Muscle layer of colon (tissue), 2 donors: ENCODE results near the gene PTGIS.

ENCODE experiments used
- H3K27ac ChIP-seq: one replicate; pipeline ENCODE4 v1.7.0; 2013; ENCODE audit warnings: low read depth, mild to moderate bottlenecking, low read length, moderate library complexity
- H3K27me3 ChIP-seq, 2 donors: one replicate each; pipeline ENCODE4 v1.7.0; 2013; ENCODE audit warnings: low read length in 2 of 2, mild to moderate bottlenecking in 2 of 2; ENCODE audit not compliant: insufficient read depth in 2 of 2, control insufficient read depth in 1 of 2
- H3K36me3 ChIP-seq: one replicate; pipeline ENCODE4 v1.7.0; 2013; ENCODE audit warnings: mild to moderate bottlenecking, low read length; ENCODE audit not compliant: insufficient read depth
- H3K4me1 ChIP-seq: one replicate; pipeline ENCODE4 v1.7.0; 2013; ENCODE audit warnings: mild to moderate bottlenecking, low read length; ENCODE audit not compliant: insufficient read depth
- H3K4me3 ChIP-seq, 2 donors: one replicate each; pipeline ENCODE4 v1.7.0; 2013; ENCODE audit warnings: low read length in 2 of 2, low read depth in 1 of 2, mild to moderate bottlenecking in 1 of 2, moderate library complexity in 1 of 2
- H3K9ac ChIP-seq: one replicate; pipeline ENCODE4 v1.7.0; 2013; ENCODE audit warnings: low read length
- H3K9me3 ChIP-seq: one replicate; pipeline ENCODE4 v1.7.0; 2013; ENCODE audit warnings: mild to moderate bottlenecking, low read length
- donor health status: abdominal sarcoma.
- donor health status: Adenocarcinoma of cecum.

Gene PTGIS

DNA sequence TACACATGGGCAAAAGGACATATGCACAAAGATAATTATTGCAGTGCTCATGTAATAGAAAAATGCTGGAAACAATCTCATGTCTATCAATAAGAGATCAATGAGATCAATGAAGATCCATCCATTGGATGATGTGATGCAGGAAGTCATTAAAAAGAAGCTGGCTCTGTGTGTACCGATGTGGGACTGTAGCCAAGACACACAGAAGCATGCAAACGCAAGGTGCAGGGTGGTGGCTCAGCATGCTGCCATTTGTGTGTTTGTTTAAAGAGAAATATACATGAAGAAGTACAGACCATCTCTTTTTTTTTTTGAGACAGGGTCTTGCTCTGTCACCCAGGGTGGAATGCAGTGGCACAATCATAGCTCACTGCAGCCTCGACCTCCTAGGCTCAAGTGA is 52.4 kb downstream of the PTGIS start:
- H3K9me3 ChIP-seq, result no peaks in the 10 kb centered on the region
- no peak overlapping the region for H3K9ac ChIP-seq
- H3K36me3 ChIP-seq, result no peaks in the 10 kb centered on the region
- H3K4me1 ChIP-seq, result peaks cover 6% of the 10 kb centered on the region
- H3K27me3 ChIP-seq, result no peaks in the 10 kb centered on the region
- H3K27ac ChIP-seq, result no peak overlapping the region
- H3K4me3 ChIP-seq, result no peak overlapping the region

DNA sequence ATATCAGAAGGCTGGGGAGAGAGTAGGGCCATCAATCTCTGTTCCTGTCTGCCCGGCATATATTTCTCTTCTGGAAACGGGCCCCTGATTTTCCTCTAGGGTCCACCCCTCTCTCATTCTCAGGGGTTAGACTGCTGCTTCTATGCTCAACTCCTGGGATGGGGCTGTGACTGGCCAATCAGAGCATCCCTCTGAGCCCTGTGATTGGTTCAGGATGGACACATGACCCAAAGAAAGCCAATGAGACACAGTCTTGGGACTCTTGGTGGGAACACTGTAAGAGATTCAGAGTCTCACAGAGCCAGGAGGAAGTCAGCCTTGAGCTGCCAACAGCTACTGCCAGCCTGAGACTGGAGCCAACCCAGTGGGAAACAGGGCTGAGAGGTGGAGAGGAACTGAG is 54.4 kb downstream of the PTGIS start:
- no peaks in the 10 kb centered on the region for H3K27me3 ChIP-seq
- H3K9ac ChIP-seq, result no peak overlapping the region
- H3K9me3 ChIP-seq, result no peaks in the 10 kb centered on the region
- peaks cover 15% of the 10 kb centered on the region for H3K4me1 ChIP-seq
- no peaks in the 10 kb centered on the region for H3K36me3 ChIP-seq
- no peak overlapping the region for H3K27ac ChIP-seq
- H3K4me3 ChIP-seq, result no peak overlapping the region

DNA sequence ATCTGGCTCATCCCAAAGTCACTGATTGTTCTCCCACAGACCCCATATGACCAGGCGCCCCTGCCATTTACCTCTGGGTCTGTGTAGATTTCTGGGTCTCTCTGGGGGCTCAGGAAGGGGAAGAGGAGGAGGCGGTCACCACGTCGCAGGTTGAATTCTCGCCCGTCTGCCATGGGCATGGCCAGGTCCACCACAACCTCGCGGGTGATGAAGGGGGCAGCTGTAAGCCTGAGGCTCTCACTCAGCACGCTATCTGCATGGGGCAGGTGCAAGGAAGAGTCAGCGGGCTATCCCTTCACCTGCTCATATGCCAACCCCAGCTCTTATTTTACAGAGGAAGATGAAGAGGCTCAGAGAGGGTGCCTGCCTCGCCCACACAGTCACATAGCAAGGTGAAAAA is 54.9 kb downstream of the PTGIS start:
- peaks cover 20% of the 10 kb centered on the region for H3K4me1 ChIP-seq
- no peak overlapping the region for H3K27ac ChIP-seq
- no peaks in the 10 kb centered on the region for H3K36me3 ChIP-seq
- no peaks in the 10 kb centered on the region for H3K27me3 ChIP-seq
- no peak overlapping the region for H3K9ac ChIP-seq
- H3K4me3 ChIP-seq, result no peak overlapping the region
- H3K9me3 ChIP-seq, result no peaks in the 10 kb centered on the region

DNA sequence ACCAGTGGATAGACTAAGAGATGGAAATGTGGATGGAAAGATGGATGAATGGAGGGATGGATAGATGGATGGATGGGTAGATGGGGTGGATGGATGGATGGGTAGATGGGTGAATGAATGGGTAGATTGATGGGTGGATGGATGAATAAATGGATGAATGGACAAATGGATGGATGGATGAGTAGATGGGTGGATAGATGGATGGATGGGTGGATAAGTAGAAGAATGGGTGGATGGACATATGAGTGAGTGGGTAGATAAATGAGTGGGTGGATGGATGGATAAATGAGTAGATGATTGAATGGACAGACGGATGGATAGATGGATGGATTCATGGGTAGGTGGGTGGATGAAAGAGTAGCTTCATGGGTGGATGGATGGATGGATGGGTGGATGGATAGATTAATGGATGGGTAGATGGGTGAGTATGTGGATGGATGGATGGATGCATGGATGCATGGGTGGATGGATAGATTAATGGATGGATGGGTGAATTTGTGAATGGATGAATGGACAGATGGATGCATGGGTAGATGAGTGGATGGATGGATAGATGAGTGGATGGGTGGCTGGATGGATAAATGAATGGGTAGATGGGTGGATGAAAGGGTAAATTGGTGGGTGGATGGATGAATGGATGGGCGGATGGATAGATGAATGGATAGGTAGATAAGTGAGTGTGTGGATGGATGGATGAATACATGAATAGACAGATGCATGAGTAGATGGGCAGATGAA is 56.0 kb downstream of the PTGIS start:
- Histone ChIP-seq H3K27me3 (no peaks in the 10 kb centered on the region), H3K27ac (no peak overlapping the region), H3K4me1 (peaks cover 23% of the 10 kb centered on the region), H3K9me3 (no peaks in the 10 kb centered on the region), H3K36me3 (no peaks in the 10 kb centered on the region), H3K9ac (no peak overlapping the region), H3K4me3 (no peak overlapping the region)

DNA sequence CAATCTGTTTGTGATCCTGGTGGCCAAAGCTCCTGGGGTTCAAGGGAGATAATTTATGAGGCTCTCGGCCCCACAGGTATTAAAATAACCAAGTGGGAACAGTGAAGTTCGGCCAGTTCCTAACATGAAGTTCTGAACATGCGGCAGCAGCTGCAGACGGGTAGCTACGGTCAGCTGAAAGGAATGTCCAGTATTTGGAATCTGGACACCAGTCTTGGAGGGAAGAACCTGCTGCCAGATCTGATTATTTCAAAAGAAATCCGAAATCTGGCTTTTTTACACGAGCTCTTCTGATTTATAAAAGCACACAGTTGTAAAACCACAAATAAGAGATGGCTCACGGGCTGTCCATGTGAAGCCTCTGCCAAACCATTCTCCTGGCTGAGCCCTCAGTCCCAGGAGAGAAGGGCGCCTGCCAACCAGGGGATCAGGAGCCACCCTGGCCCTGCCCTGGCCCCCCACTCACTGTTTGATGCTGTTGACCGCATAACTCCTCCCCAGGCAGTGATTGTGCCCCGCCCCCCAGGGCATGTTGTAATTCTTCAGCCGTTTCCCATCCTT is 57.3 kb downstream of the PTGIS start:
- Histone ChIP-seq H3K36me3 (peaks cover 3% of the 10 kb centered on the region), H3K9ac (no peak overlapping the region), H3K4me1 (peaks cover 23% of the 10 kb centered on the region), H3K27me3 (no peaks in the 10 kb centered on the region), H3K9me3 (no peaks in the 10 kb centered on the region), H3K4me3 (no peak overlapping the region), H3K27ac (peak overlapping the region; percentile 42)

DNA sequence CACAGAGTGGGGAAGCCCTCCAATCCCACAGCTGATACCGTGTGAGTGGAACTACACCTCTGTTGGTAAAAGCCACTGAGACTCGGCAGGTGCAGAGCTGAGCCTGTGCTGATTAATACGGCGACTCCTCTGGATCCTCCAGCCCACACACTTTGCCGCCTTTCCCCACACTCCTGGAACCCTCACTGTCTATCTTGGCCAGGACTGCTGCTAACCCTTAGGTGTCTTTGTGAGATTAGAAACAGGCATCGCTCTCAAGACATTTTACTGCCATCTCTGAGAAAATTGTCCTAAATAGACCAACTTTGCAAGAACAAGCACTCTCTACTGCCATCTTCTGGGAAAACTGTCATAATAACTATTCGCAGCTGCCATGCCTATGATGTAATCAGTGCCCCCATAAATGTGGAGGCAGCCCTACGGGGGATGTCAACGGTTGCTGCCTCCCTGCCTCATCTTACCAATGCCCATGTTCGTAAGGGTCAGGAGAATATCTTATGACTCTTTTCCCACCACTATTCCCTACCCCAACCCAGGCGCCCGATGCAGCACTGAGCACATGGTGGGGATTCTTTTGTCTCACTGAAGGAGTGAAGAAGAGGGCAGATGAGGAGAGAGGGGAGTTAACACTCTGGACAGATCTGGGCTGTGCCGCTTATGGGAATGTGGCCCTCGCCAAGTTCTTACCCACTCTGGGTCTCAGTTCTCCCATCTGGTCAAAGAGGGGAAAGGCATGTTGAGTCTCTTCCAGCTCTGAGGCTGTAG is 59.3 kb downstream of the PTGIS start:
- peaks cover 8% of the 10 kb centered on the region for H3K36me3 ChIP-seq
- H3K4me3 ChIP-seq, result peak overlapping the region in 1 of 2 donors; percentile 27
- H3K9me3 ChIP-seq, result no peaks in the 10 kb centered on the region
- peak overlapping the region; percentile 52 for H3K27ac ChIP-seq
- H3K4me1 ChIP-seq, result peaks cover 23% of the 10 kb centered on the region
- no peak overlapping the region for H3K9ac ChIP-seq
- no peaks in the 10 kb centered on the region for H3K27me3 ChIP-seq

DNA sequence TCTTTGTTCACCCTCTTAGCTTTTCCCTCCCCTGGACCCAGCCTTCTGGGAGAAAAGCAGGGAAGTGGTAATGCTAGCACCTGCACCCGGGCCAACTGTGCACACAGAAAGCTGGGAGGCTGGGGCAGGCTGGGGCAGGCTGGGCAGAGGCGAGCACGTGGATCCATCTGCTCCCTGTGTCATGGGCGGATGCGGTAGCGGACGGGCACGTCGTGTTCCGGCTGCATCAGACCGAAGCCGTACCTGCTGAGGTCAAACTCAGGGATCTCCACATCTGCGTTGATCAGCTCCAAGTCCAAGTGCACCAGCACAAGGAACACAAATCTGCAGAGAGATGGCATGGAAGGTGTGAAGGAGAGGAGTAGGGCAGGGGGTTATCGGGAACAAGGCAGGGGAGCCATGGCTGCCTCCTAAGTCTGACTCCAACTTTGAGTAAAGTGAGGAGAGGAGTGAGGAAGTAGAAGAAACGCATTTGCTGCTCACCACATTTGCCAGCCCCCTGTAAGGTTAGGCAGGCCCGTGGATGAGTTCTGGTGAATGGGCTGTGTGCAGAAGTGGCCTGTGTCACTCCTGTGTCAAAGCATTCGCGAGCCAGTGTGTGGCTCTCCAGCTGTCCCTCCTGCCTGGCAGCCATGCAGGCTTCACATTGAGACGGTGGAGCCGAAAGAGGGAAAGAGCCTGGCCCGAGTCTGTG is 60.0 kb downstream of the PTGIS start:
- peaks cover 23% of the 10 kb centered on the region for H3K4me1 ChIP-seq
- no peaks in the 10 kb centered on the region for H3K27me3 ChIP-seq
- H3K27ac ChIP-seq, result no peak overlapping the region
- peaks cover 8% of the 10 kb centered on the region for H3K36me3 ChIP-seq
- peak overlapping the region in 1 of 2 donors; percentile 27 for H3K4me3 ChIP-seq
- no peak overlapping the region for H3K9ac ChIP-seq
- no peaks in the 10 kb centered on the region for H3K9me3 ChIP-seq

DNA sequence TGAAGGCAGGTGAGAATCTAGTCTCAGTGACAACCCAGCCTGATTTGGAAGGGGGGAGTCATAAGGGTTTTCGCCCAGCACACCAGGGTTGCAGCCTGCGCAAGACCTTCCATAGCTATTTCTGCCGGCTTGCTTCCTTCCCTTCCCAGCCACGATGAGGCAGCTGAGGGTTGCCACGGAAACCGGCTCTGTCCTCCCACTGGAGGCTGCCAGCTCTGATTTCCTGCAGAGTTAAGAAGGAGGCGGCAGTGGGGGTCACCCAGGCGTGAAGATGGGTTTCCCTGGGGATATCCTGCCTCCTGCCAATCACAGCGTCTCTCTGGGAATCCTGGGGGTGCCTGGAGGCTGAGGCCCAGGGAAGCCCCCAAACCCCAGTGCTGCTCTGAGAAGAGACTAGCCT is 62.4 kb downstream of the PTGIS start:
- Histone ChIP-seq H3K27me3 (no peaks in the 10 kb centered on the region), H3K4me1 (peaks cover 16% of the 10 kb centered on the region), H3K9me3 (no peaks in the 10 kb centered on the region), H3K27ac (no peak overlapping the region), H3K4me3 (no peak overlapping the region), H3K9ac (no peak overlapping the region), H3K36me3 (peaks cover 8% of the 10 kb centered on the region)

DNA sequence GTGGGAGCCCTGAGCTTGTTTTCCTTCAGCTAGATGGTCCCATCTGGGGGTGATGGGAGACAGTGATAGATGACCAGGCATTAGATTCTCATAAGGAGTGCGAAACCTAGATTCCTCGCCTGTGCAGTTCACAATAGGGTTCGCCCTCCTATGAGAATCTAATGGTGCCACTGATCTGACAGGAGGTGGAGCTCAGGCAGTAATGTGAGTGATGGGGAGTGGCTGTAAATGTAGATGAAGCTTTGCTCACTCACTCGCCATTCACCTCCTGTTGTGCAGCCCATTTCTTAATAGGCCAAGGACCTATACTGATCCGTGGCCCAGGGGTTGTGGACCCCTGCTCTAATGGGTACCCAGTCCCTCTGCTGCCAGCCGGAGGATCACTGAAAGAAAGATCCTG is 64.8 kb downstream of the PTGIS start:
- H3K4me3 ChIP-seq, result no peak overlapping the region
- peaks cover 5% of the 10 kb centered on the region for H3K4me1 ChIP-seq
- H3K36me3 ChIP-seq, result peaks cover 8% of the 10 kb centered on the region
- H3K9me3 ChIP-seq, result no peaks in the 10 kb centered on the region
- H3K27ac ChIP-seq, result no peak overlapping the region
- no peak overlapping the region for H3K9ac ChIP-seq
- H3K27me3 ChIP-seq, result no peaks in the 10 kb centered on the region

DNA sequence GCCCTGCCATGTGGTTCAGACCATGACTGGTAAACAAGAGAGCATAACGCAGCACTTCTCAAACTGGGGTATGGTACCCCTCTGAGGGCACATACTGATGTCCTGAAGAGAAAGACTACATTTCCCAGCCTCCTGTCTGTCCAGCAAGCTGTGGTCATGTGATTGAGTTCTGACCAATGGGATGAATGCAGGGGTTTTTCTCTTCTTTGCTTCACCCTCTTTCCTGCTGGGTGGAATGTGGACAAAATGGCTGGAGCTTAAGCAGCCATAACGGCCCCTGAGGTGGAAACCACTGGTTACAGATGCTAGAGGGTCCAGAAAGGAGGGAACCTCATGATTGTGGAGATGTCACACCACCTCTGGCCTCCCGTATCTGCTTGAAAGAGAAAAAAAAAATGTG is 66.0 kb downstream of the PTGIS start:
- no peaks in the 10 kb centered on the region for H3K9me3 ChIP-seq
- no peak overlapping the region for H3K9ac ChIP-seq
- H3K36me3 ChIP-seq, result peaks cover 8% of the 10 kb centered on the region
- H3K4me3 ChIP-seq, result no peak overlapping the region
- no peaks in the 10 kb centered on the region for H3K27me3 ChIP-seq
- H3K27ac ChIP-seq, result no peak overlapping the region
- H3K4me1 ChIP-seq, result no peaks in the 10 kb centered on the region

DNA sequence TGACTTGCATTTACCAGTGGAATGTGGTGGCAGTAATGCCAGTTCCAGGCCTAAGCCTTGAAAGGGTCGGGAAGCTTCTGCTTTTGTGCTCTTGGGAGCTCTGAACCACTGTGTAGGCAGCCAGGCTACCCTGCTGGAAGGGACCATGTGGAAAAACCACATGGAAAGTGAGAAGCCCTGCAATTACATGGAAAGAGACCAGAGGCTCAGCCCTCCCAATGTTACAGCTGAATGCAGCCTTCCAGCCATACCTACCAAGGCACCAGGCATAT is 70.6 kb downstream of the PTGIS start:
- Histone ChIP-seq H3K36me3 (no peaks in the 10 kb centered on the region), H3K4me1 (no peaks in the 10 kb centered on the region), H3K27ac (no peak overlapping the region), H3K9ac (no peak overlapping the region), H3K27me3 (no peaks in the 10 kb centered on the region), H3K4me3 (no peak overlapping the region), H3K9me3 (no peaks in the 10 kb centered on the region)
